ENCODE data around the gene PVRIG. TPM values are rescaled to one million over a fixed set of nuclear protein-coding genes. Genes with fewer than 3 reads are reported as not detected.
"Not testable (repeated sequence)": the region's sequence is repeated elsewhere in the genome, so short reads cannot be mapped to it uniquely, and the experiment has no call there.

Gene PVRIG
- total RNA-seq, 2 donors from 2014 or later: 0.78 to 4.0 TPM

DNA sequence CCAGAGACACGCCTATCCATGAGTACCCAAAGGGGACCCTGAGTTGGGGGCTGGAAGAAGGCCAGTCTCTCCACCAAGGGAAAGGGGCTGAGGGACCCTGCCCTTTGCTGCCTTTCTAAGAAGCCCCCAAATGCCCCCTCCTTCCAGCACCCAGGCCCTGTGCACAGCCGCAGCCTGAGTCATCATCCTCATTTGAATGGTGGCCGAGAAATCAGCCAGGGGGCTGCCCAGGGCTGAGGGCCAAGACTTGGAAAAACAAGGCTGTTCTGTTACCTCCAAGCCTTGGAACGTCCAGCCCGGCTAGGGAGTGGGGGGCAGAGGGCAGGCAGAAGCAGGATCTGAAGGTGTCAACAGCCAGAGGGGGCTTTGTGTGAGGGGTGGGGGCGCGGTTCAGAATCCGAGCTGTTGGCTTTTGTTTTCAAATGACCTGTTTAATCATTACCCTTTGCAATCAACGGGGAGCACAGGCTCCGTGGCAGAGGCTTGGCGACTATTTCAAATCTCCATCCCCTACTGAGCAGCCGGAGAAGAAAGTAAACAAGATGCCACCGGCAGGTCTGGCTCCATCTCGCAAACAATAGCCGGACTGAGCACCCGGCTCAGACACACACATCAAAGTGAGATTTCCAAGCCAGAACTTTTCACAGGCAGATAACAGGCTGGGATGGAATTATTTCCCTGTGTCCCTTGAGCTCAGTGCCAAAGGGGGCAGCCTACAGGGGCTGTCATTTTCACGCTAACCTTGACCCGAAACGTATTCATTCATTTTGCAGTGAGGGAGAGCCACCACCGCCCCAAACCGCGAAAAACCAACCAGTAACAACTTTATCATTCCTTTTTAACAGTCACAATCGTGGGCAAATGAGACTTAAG is 50.5 kb downstream of the PVRIG start:
- H3K36me3 ChIP-seq (replicated peaks in 1 of 2; ENCODE audit: insufficient read depth in 1 of 2, low read depth in 2 of 2); intact Hi-C loops (cut with DNase I); H3K27me3 ChIP-seq; H3K4me3 ChIP-seq; H3K9me3 ChIP-seq: not testable (repeated sequence)
- TF ChIP-seq, protein P1, sequence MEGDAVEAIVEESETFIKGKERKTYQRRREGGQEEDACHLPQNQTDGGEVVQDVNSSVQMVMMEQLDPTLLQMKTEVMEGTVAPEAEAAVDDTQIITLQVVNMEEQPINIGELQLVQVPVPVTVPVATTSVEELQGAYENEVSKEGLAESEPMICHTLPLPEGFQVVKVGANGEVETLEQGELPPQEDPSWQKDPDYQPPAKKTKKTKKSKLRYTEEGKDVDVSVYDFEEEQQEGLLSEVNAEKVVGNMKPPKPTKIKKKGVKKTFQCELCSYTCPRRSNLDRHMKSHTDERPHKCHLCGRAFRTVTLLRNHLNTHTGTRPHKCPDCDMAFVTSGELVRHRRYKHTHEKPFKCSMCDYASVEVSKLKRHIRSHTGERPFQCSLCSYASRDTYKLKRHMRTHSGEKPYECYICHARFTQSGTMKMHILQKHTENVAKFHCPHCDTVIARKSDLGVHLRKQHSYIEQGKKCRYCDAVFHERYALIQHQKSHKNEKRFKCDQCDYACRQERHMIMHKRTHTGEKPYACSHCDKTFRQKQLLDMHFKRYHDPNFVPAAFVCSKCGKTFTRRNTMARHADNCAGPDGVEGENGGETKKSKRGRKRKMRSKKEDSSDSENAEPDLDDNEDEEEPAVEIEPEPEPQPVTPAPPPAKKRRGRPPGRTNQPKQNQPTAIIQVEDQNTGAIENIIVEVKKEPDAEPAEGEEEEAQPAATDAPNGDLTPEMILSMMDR (IDR thresholded peaks at IDR 0.05): peak in 1 of 7 experiments; percentile 10
- WGBS, 2 donors: 14 to 15% methylated on average over 5 to 13 of the region's 23 CpGs
- ATAC-seq (peak; percentile 28), DNase-seq (peak; percentile 22 to 51 (median 36))
- Histone ChIP-seq H3K4me1 (peaks cover 38% of the 10 kb centered on the region), H3K27ac (peak overlapping the region; percentile 56 to 81 (median 72))

Other genes starting within 250 kb of the PVRIG start
- gene AZGP1, start 243.9 kb upstream of the PVRIG start, total RNA-seq: 100 to 1,000 TPM; 133 to 271 TPM
- gene ZKSCAN1, start 204.4 kb upstream of the PVRIG start, total RNA-seq: 10 to 100 TPM; 31.6 to 40.2 TPM
- 10 to 100 TPM; 14.5 to 20.2 TPM for gene ZSCAN21, start 170.2 kb upstream of the PVRIG start, total RNA-seq
- gene ZNF3, start 138.2 kb upstream of the PVRIG start, total RNA-seq: 10 to 100 TPM; 16.9 to 46.5 TPM
- 10 to 100 TPM; 15.8 to 16.1 TPM for gene COPS6, start 131.0 kb upstream of the PVRIG start, total RNA-seq
- gene MCM7, start 118.6 kb upstream of the PVRIG start, total RNA-seq: 10 to 100 TPM; 32.6 to 34.5 TPM
- 10 to 100 TPM in 1 of 2 donors, 1 to 10 TPM in 1; 6.0 to 11.2 TPM for gene AP4M1, start 118.3 kb upstream of the PVRIG start, total RNA-seq
- gene TAF6, start 100.6 kb upstream of the PVRIG start, total RNA-seq: 10 to 100 TPM; 30.4 to 51.7 TPM
- 1 to 10 TPM in 1 of 2 donors, under 1 TPM in 1; 0.99 to 2.3 TPM for gene CNPY4, start 100.3 kb upstream of the PVRIG start, total RNA-seq
- gene MBLAC1, start 93.0 kb upstream of the PVRIG start, total RNA-seq: 1 to 10 TPM; 2.1 to 5.3 TPM
- gene LAMTOR4, start 71.0 kb upstream of the PVRIG start, total RNA-seq: 100 to 1,000 TPM in 1 of 2 donors, 10 to 100 TPM in 1; 86.1 to 119 TPM
- 10 to 100 TPM in 1 of 2 donors, 1 to 10 TPM in 1; 7.3 to 27.7 TPM for gene TRAPPC14, start 61.2 kb upstream of the PVRIG start, total RNA-seq
- under 1 TPM in 1 of 2 donors, not detected in 1; 0.26 TPM for gene GAL3ST4, start 51.3 kb upstream of the PVRIG start, total RNA-seq
- gene GPC2, start 42.6 kb upstream of the PVRIG start, total RNA-seq: 1 to 10 TPM in 1 of 2 donors, under 1 TPM in 1; 0.99 to 1.6 TPM
- not detected for gene STAG3, start 42.0 kb upstream of the PVRIG start, total RNA-seq
- gene SPDYE3, start 87.8 kb downstream of the PVRIG start, total RNA-seq: not detected
- 10 to 100 TPM; 63.3 to 65.6 TPM for gene PILRB, start 138.2 kb downstream of the PVRIG start, total RNA-seq
- gene PILRA, start 153.5 kb downstream of the PVRIG start, total RNA-seq: 1 to 10 TPM in 1 of 2 donors, not detected in 1; 7.0 TPM
- 1 to 10 TPM; 1.6 to 3.3 TPM for gene ZCWPW1, start 208.8 kb downstream of the PVRIG start, total RNA-seq
- 10 to 100 TPM; 14.0 to 34.9 TPM for gene MEPCE, start 209.9 kb downstream of the PVRIG start, total RNA-seq
- gene PPP1R35, start 216.5 kb downstream of the PVRIG start, total RNA-seq: 10 to 100 TPM; 39.4 to 69.2 TPM
- 1 to 10 TPM in 1 of 2 donors, not detected in 1; 1.0 TPM for gene SPACDR, start 244.3 kb downstream of the PVRIG start, total RNA-seq

Data from body of pancreas (tissue), 4 donors.